HepG2 (cell line): ENCODE measurements around the gene KDM1B.
"Not testable (repeated sequence)": the region's sequence is repeated elsewhere in the genome, so short reads cannot be mapped to it uniquely, and the experiment has no call there.

Experiments
- HDAC1 ChIP-seq: sonication (generic); formaldehyde crosslinking; IDR thresholded peaks from 2 replicates; pipeline ENCODE4 v1.5.1; 2020; ENCODE audit warnings: mild to moderate bottlenecking, missing genetic modification reagents
- IRF2 ChIP-seq: IDR thresholded peaks from 2 replicates; pipeline ENCODE4 v1.6.1; 2018; ENCODE audit warnings: missing genetic modification reagents, missing compliant biosample characterization
- JUND ChIP-seq: sonication (generic); formaldehyde crosslinking; IDR thresholded peaks from 2 replicates; pipeline ENCODE4 v1.8.0; 2022; ENCODE audit warnings: mild to moderate bottlenecking, missing genetic modification reagents
- SETDB1 ChIP-seq: sonication (generic); formaldehyde crosslinking; IDR thresholded peaks from 2 replicates; pipeline ENCODE4 v1.5.1; 2020; ENCODE audit warnings: missing genetic modification reagents, mild to moderate bottlenecking, borderline replicate concordance
- STAT6 ChIP-seq: sonication (generic); formaldehyde crosslinking; IDR thresholded peaks from 2 replicates; pipeline ENCODE4 v1.4.0; 2020; ENCODE audit warnings: missing genetic modification reagents, mild to moderate bottlenecking, borderline replicate concordance
- TCF7L2 ChIP-seq: IDR thresholded peaks from 2 replicates; pipeline ENCODE4 v1.6.1; 2011; ENCODE audit warnings: mild to moderate bottlenecking, low read depth, low read length, moderate library complexity
- ZNF224 ChIP-seq: sonication (generic); formaldehyde crosslinking; IDR thresholded peaks from 2 replicates; pipeline ENCODE4 v1.5.0; 2020; ENCODE audit warnings: mild to moderate bottlenecking, missing genetic modification reagents
- ZNF354B ChIP-seq: sonication (generic); formaldehyde crosslinking; IDR thresholded peaks from 2 replicates; pipeline ENCODE4 v1.8.0; 2022; ENCODE audit warnings: mild to moderate bottlenecking, missing genetic modification reagents
- TF ChIP-seq, protein P1 (sequence below): sonication (generic); formaldehyde crosslinking; IDR thresholded peaks from 2 replicates; pipeline ENCODE4 v1.5.1; 2020; ENCODE audit warnings: mild to moderate bottlenecking, moderate library complexity, missing genetic modification reagents

DNA sequence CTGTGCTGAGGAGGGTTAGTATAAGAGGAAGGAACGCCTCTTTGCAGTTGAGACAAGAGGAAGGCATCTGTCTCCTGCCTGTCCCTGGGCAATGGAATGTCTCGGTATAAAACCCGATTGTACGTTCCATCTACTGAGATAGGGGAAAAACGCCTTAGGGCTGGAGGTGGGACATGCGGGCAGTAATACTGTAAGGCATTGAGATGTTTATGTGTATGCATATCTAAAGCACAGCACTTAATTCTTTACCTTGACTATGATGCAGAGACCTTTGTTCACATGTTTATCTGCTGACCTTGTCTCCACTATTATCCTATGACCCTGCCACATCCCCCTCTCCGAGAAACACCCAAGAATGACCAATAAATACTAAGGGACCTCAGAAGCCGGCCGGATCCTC lies 71.9 kb downstream of the KDM1B start:
- TF ChIP-seq, protein P1, sequence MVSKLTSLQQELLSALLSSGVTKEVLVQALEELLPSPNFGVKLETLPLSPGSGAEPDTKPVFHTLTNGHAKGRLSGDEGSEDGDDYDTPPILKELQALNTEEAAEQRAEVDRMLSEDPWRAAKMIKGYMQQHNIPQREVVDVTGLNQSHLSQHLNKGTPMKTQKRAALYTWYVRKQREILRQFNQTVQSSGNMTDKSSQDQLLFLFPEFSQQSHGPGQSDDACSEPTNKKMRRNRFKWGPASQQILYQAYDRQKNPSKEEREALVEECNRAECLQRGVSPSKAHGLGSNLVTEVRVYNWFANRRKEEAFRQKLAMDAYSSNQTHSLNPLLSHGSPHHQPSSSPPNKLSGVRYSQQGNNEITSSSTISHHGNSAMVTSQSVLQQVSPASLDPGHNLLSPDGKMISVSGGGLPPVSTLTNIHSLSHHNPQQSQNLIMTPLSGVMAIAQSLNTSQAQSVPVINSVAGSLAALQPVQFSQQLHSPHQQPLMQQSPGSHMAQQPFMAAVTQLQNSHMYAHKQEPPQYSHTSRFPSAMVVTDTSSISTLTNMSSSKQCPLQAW (CRISPR knock-in tag), result not testable (repeated sequence)
- not testable (repeated sequence) for TF ChIP-seq IRF2 (CRISPR knock-in tag); ZNF354B (CRISPR knock-in tag); SETDB1; JUND; TCF7L2; ZNF224 (CRISPR knock-in tag); HDAC1 (CRISPR knock-in tag); STAT6 (CRISPR knock-in tag)
